RWPE1 (cell line): ENCODE measurements around the gene VMP1.

ENCODE experiments used
- CTCF ChIA-PET: fragments of 350-600 bp; sonication (Branson Sonifier 250); formaldehyde crosslinking; extraction: SDS; loops from one replicate; lab custom pipeline; 2021; lab: Yijun Ruan, JAX
- POLR2A ChIA-PET: fragments of 400-600 bp; formaldehyde crosslinking; extraction: SDS; loops from one replicate; lab custom pipeline; 2020; ENCODE audit warnings: antibody characterized with exemption; ENCODE audit not compliant: low non-redundant PET; lab: Yijun Ruan, JAX
- DNase-seq: peaks from one replicate; pipeline ENCODE4 v3.0.0; 2012; ENCODE audit warnings: low spot score
- H3K27ac ChIP-seq: fragments of 450-650 bp; 2 replicates; pipeline ENCODE4 v1.5.1; 2017
- TF ChIP-seq, protein P1 (sequence below): fragments of 450-650 bp; conservative IDR thresholded peaks from 2 replicates; pipeline ENCODE4 v1.5.1; 2017; ENCODE audit warnings: low read depth, mild to moderate bottlenecking

VMP1 gene

DNA sequence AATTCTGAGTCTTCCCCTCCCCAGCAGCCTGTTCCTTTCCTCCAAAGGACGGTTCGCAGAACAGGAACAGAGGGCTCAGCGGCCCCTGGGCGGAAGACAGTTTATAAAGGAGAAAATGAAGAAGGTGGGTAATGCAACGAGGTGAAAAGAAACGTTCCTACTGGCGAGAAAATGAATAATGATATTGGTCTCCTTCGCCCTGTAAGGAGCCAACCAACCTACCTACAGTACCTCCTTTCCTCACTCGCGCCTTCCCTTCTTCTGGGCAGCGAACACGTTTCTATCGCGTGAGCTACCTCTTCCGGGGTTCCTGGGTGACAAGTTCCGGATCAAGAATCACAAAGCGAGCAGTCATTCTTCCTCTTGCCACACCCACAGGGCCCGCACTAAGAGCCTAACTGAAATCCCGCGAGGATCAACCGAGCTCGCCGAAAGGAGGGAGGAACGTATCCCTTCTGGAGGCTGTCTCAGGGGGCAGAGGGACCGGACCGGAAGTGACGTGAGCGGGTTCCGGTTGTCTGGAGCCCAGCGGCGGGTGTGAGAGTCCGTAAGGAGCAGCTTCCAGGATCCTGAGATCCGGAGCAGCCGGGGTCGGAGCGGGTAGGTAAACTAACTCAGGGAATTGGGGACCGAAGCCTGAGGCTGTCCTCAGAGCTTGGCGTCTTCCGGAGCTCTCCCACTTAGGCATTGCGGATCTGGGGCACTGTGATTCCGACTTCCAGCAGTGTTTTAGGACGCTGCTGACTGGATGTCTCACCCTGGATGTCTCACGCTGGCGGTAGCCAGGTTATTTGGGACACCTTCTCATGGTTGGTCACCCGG lies at the start of gene VMP1, which contains the start of gene PTRH2:
Gene VMP1 (plus strand): TSS at position 506 of the 822 bp plus-strand sequence. CDS start 23,793 bp downstream, outside the sequence.
Gene PTRH2 (minus strand): TSS at position 282 of the 822 bp plus-strand sequence. CDS start 9,452 bp downstream, outside the sequence.
- TF ChIP-seq, protein P1, sequence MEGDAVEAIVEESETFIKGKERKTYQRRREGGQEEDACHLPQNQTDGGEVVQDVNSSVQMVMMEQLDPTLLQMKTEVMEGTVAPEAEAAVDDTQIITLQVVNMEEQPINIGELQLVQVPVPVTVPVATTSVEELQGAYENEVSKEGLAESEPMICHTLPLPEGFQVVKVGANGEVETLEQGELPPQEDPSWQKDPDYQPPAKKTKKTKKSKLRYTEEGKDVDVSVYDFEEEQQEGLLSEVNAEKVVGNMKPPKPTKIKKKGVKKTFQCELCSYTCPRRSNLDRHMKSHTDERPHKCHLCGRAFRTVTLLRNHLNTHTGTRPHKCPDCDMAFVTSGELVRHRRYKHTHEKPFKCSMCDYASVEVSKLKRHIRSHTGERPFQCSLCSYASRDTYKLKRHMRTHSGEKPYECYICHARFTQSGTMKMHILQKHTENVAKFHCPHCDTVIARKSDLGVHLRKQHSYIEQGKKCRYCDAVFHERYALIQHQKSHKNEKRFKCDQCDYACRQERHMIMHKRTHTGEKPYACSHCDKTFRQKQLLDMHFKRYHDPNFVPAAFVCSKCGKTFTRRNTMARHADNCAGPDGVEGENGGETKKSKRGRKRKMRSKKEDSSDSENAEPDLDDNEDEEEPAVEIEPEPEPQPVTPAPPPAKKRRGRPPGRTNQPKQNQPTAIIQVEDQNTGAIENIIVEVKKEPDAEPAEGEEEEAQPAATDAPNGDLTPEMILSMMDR = no peak
- CTCF ChIA-PET = interaction anchor here (0.6 kb wide), 1 partner anchor 195 kb away, joined by 3 read pairs; no protein-coding TSS in a partner anchor
- H3K27ac ChIP-seq = peak within 1 kb of the TSS; percentile 92
- peak; percentile 99 for DNase-seq
- POLR2A ChIA-PET = interaction anchor here (0.9 to 1.1 kb wide), 2 partner anchors 22 to 25 kb away, joined by 3 to 4 read pairs; no protein-coding TSS in a partner anchor

DNA sequence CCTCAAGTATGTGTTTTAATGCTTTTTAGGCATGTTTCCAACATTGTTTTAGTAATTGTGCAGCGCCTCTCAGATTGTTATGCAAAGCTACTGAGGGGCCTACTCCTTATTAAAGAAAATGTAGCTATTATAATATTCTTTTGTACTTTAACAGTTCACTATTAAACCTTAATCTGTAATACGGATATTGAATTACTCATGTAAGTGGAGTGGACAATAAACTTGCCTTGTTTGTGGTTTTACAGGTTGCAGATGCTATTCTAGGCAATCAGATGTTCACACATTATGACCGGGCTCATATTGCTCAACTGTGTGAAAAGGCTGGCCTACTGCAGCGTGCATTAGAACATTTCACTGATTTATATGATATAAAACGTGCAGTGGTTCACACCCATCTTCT lies 41.2 kb upstream of the VMP1 start:
- H3K27ac ChIP-seq = no peak overlapping the region
- TF ChIP-seq, protein P1 = no peak
- DNase-seq = no peak
- POLR2A ChIA-PET = no interaction called here
- CTCF ChIA-PET = no interaction called here

DNA sequence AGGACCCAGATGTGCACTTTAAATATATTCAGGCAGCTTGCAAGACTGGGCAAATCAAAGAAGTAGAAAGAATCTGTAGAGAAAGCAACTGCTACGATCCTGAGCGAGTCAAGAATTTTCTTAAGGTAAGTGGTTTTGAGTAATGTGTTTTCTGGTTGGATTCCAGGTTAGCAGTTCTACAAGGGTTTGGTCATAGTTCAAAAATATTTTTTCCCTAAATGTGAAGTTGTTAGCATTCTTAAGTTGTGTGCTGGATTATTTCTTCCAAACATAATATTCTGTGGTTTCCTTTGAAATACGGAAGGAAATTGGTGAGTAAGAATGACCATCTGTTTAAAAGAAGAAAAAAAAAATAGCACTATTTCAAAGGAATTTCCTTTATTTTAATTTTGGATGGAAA lies 38.6 kb upstream of the VMP1 start:
- DNase-seq = peak; percentile 44

DNA sequence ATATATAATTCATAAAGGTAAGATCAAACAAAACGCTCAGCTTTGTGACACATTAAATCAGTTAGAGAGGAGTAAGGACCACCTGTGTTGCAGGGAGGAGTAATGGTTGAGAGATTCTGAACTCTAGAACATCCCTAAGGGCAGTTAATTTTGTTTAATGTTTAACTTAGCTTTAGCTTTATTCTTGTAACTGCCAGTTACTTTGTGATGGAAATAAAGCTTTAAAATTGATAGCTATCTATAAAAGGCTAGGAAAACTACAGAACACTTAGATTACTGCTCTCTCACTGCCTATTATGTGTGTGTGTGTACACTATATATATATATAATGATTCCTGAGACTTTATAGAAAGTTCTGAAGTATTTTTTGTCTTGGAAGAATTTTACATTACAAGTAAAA lies 38.0 kb upstream of the VMP1 start:
- H3K27ac ChIP-seq = no peak overlapping the region
- ChIA-PET CTCF (interaction anchor here (0.6 kb wide), 1 partner anchor 436 kb away, joined by 3 read pairs; no protein-coding TSS in a partner anchor), POLR2A (no interaction called here)
- TF ChIP-seq, protein P1 = no peak
- DNase-seq = no peak

More for the DNA sequence above, 38.6 kb upstream of the VMP1 start:
- POLR2A ChIA-PET = no interaction called here
- no peak overlapping the region; the same call in 1 of the 2 replicates for H3K27ac ChIP-seq
- TF ChIP-seq, protein P1 = no peak
- CTCF ChIA-PET = interaction anchor here (0.6 kb wide), 1 partner anchor 283 kb away, joined by 3 read pairs; no protein-coding TSS in a partner anchor

DNA sequence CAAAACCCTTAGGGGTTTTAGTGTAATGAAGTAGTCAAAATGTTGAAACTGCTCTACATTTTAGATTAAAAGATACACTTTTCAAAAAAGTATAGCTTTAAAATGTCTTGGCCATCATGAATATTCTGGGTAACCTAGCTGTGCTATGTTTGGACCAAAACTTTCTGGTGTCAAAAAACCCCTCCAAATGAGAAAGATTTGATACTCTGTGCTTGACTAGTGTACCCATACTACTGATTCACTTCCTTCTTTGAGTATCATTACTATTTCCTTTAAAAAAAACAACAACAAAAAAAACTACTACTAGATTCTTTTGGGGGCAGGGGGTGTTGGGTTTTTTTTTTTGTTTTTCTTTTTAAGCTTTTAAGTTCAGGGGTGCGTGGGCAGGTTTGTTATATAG lies 37.5 kb upstream of the VMP1 start:
- H3K27ac ChIP-seq = no peak overlapping the region
- DNase-seq = no peak
- TF ChIP-seq, protein P1 = no peak
- POLR2A ChIA-PET = no interaction called here
- CTCF ChIA-PET = interaction anchor here (0.6 to 0.7 kb wide), 2 partner anchors 19 to 437 kb away, joined by 3 to 4 read pairs; no protein-coding TSS in a partner anchor

DNA sequence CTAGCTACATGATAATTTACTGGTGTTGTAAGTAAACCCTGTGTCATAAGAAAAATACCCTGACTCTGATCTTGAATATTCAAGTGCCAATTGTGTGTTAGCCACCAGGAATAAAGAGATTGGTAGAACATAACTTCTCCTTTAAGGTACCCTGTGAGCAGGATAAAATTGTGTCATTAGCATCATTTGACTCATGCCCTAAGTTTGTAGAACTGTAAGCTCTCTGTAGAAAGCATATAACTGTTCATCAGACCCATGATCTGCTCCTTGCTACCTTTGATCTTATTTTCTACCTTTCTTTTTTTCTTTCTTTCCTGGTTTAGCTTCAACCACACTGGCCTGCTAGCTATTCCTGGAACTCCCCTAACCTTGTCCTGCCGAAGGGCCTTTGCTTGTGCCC lies 36.1 kb upstream of the VMP1 start:
- CTCF ChIA-PET = no interaction called here
- TF ChIP-seq, protein P1 = no peak
- POLR2A ChIA-PET = no interaction called here
- H3K27ac ChIP-seq = no peak overlapping the region
- DNase-seq = no peak
